HTR-8/SVneo (cell line): ENCODE measurements around the gene HECW1.

Source experiments
- DNase-seq: peaks from one replicate; pipeline ENCODE4 v3.0.0; 2011; ENCODE audit warnings: low spot score, mixed read lengths; ENCODE audit not compliant: insufficient read length
- FAIRE-seq: peaks from 2 replicates; lab custom pipeline; 2011; peaks lifted over from hg19 to GRCh38; lab: Jason Lieb, UNC

Gene HECW1

DNA sequence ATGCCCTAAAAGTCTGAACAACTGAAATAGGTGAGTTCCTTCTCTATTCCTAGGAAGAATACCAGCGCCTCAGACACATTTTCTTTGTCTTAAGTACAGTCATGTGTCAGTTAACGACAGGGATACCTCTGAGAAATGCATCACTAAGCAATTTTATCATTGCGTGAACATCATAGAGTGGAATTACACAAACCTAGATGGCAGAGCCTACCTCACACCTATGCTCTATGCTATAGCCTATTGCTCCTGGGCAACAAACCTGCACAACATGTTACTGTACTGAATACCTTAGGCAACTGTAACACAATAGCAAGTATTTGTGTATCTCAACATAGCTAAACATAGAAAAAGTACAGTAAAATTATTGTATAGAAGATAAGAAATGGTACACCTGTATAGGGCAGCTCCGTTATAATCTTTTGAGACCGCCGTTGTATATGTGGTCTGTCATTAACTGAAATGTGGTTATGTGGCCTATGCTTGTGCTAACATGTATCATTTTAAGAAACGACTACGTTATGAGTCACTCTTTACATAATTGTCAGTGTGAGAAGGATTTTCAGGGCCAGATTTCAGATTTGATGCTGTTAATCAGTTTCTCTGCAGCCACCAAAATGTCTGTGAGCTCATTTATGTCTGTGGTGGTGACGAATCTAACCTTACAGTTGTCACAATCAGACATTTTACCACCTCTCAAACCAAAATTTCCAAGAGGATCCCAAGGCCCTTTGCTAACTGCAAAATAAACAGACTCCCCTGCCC, 404.3 kb downstream of the HECW1 start:
- FAIRE-seq (no peak), DNase-seq (no peak)

DNA sequence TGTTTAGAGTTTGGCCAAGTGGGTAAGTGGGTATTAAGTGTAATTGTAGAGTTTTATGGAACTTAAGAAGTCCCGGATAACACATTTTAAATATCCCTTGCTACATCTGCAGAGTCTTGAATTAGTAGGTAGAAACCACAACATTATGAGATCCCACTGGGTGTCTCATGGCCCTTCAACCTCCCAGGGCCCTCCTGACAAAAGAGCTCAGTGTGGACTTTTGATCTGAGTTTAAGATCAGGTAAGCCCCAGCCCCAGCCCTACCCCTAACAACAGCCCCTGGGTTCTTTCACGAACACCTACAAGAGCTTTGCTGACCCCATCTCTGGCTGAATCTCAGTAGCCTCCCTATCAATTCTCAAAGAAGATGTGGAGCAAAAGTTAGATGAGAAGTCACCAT, 405.0 kb downstream of the HECW1 start:
- FAIRE-seq (no peak), DNase-seq (no peak)

DNA sequence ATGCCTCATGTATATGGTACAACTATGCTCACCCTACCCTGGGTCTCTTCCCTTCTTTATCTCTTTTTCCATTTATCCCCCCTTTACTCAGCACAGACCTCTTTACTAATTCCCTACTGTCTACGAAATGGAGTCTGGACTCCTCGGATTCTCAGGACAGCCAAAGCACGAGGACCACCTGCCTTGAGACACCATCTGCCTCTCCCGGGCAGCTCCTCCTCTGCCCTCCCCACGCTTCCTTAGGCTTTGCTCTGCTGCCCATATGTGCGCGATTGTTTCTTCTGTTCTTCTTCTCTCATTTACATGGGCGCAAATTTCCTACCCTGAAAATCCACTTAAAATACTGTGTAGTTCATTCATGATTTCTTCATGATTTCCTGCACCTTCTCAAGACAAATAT, 407.8 kb downstream of the HECW1 start:
- no peak for FAIRE-seq
- no peak for DNase-seq

DNA sequence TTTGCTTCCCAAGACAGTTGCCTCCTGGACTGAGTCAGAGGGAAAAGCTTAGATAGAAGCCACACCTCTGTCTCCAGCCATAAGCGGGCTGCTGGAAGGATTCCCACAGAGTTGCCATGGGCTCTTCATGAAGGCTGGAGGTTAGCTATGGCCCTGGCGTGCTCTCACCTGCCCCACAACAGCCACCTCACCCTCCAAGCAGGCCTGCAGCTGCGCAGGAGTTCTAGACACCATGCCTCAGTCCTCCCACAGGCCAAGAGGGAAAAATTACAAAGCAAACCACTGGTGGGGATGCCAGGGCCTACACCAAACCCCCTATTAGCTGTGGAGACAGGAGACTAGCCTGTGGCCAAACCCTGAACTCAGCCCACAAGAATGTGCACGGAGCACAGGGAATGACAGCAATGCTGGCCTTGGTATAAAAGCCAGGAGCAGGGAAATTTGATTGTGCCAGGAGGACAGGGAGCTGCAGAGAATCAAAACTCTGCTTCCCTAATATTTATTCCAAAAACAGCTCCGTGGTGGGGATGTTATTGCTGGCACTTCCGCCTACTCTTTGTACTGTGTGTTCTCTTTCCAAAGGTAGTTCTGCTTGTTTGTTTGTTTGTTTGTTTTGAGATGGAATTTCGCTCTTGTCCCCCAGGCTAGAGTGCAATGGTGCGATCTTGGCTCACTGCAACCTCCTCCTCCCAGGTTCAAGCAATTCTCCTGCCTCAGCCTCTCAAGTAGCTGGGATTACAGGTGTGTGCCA, 410.1 kb downstream of the HECW1 start:
- no peak for FAIRE-seq
- peak; percentile 35 for DNase-seq

DNA sequence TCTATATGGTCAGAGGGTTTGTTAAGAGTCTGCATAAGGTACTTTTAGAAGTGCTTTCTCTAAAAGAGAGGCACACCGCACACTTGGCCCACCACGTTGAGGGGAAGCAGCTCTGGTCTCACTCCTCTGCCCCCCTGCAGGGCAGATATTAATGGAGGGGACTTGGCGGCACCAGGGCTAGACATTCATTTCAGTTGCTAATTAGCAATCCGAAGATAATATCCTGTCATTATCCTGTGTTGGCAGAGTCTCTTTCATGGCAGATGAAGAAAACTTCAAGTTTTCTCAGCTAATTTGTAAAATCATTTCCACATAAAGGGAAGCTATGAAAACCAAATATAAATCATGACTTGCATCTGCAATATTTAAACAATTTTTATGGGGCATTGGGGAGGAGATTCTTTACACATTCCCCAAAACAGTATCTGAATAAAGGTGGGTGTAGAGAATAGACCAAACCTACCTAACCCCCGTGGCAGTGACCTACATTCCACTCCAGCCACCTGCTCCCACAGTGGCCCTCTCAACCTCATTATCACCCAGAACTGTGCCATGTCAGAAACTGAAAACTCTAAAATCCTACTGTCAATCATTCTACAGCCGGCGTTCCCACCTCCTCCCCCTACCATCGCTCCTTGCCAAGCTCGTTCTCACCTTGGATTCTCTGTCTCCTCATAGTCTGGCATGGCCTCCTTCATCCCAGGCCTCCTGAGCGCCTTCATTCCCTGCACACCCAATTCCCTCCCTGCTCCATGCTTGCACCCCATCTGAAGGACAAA, 416.3 kb downstream of the HECW1 start:
- no peak for DNase-seq
- no peak for FAIRE-seq

DNA sequence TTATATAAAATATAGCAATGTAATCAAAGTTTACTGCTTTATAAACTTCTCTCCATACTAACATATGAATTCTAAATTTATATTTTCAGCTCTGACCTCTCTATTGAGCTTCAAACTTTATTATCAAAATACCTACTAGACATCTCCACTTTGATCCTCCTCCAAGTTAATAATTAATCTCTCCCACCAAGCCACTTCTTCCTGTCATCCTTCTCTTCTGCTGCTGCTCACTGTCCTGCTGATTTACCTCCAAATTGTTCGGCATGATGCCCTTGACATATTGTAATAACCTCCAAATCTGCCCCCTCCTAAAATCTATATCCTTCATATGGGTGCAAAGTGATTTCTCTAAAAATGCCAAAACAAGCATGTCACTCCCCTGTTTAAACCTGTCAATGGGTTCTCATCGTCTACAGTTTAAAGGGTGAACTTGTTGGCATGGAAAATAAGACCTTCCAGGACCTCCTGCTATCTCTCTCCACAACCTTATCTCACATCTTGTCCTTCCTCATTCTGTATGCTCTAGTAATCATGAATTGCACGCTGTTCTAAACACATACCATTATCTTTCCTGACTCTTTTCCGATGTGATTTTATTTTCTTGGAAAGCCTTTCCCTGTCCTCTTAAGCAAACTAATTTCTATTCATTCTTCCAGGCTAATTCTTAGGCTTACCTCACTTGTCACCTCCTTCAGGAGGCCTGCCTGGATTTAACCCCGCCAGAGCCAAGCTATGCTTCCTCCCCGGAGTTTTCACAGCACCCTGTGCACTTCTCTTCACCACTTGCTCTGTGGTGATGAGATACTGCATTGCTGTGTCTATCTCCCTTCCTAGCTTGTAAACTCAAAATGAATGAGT, 418.3 kb downstream of the HECW1 start:
- no peak for FAIRE-seq
- DNase-seq, result no peak

DNA sequence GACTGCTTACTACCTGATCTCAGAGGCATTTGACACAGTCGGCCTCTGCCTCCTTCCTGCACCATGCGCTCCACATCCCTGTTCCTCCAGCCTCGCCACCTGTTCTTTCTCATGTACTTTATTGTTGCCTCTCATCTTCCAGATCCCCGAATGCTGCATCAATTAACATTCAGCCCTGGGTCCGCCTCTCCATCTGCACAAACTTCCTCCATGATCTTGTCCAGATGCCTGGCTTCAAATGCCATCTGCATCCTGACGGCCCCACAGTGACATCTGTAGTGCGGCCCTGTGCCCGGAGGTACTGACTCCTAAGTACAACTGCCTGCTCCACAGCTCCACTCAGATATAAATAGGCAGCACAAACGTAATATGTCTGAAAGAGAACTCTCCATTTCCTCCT, 419.3 kb downstream of the HECW1 start:
- no peak for FAIRE-seq
- DNase-seq, result no peak

DNA sequence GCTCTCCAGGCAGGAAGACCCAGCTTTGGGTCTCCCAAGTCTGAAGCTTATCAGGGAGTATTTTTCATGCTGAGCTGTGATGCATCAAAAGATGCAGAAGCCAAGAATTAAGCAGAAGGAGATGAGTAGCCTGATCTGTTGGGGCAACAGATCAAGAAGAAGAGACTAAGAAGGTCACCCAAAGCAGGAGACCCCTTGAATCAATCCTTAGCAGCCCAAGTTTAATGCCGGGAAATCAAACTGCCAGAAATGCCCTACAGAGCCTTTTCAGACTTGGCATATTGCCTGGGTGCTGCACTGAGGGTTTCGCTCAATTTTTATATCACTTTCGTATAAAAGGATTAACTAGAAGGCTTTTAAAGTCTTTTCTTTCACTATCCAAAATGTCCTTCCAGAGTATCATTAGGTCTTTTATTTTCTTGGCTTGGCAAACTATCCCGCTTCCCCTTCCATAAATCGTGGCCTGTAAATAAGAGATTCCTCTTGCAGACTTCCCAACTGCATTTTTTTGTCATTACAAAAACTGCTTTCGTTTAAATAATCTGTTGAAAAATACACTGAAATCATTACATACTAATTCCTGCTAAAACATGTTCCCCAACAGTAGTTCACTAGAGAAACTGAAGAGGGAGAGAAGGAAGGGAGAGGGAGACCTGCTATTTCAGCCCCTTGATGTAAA, 421.5 kb downstream of the HECW1 start:
- FAIRE-seq, result no peak
- no peak for DNase-seq

DNA sequence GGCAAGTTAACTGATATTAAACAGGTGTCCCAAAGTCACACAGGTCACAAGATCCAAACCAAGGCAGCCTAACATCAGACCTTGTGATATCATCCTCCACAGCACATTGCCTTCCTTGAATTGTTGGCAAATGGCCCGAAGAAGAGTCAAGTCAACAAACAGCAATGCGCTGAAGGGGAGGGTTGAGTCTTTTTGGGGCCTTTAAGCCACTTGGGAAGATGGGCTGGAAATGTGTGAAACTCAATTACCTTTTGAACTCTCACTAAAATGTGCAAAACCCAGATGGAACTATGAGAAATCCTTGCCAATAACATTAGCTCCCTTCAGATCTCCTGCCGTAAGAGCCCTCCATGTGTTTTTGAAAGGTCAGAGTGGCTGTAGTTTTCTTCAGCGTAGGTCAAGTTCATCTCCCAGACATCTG, 422.6 kb downstream of the HECW1 start:
- no peak for DNase-seq
- FAIRE-seq, result no peak

DNA sequence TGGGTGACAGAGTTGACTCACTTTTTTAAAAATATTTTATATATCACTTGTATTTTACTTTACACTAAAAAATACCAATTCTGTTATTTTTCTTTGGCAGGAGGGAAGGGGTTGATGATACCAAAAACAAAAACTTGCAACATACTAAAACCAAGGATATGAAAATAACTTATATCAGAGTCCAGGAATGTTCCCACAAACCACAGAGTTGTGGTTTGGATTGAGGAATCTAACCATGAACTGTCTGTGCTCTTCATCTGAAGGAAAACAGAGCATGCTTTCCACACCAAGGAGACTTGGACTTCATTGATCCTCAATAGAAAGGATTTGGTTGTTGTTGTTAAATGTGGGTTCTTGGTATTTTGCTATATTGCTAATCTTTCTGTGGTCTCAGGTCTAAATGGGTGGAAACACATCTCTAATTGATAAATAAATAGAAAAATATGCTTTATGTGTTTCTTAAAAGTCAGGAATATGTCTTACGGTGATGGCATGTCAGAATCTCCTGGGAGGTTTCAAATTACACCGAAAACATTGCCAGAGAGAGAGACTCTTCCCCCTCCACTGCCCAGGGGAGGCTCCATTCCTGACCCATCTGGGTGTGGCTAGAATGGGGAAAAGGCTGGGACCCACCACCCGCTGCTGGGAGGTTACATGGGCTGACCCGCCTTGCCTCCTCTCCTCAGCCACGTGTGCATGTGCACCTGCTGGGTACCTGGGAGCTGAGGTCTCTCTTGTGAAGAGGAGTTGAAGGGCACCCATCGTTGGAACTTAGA, 423.6 kb downstream of the HECW1 start:
- FAIRE-seq (no peak), DNase-seq (peak; percentile 76)

DNA sequence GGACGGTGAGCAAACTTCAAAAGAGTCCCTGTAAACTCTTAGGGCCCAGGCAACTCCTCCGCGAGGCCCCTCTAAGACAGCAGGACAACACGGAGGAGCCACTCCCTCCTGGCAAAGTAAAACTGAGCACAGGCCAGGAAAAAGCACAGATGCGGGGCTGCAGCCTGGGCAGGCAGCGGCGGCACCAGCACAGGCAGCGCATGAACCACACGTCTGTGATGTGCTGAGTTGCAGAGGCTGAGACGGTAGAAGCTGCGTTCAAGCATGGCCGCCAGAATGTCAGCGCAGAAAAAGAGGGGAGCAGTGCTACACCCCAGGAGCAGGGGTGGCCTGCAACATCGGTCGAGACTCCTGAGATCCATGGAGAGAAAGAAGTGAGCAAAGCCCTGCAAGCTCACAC, 424.3 kb downstream of the HECW1 start:
- FAIRE-seq, result no peak
- no peak for DNase-seq

DNA sequence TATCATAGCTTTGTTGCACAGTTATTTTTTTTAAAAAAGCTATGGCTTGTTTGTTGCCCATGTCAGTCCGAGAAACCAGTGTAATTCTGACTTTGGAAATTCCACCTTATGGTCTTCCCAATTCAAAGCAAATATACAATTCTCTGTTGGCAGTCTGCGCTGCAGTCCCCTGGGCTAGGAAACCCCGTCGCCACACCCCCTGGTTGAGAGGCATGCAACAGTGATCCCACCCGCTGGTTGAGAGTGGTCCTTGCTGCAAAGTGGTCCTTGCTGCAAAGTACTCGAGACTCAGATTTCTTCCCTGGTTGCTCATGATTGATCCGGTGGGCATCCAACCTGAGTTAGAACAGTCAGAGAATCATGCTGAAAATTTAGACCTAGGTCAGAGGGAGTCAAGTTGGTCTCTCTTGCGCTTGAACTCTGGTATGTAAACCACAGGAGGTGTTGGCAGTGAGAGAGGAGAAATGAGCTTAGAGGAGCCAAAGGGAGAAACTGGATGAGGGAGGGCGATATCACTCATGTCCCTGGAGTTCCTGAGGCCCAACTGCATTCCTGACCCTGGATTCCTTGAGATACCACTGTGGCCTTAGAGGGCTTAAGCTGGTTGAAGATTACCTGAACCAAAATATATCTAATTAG, 425.4 kb downstream of the HECW1 start:
- FAIRE-seq (no peak), DNase-seq (no peak)

DNA sequence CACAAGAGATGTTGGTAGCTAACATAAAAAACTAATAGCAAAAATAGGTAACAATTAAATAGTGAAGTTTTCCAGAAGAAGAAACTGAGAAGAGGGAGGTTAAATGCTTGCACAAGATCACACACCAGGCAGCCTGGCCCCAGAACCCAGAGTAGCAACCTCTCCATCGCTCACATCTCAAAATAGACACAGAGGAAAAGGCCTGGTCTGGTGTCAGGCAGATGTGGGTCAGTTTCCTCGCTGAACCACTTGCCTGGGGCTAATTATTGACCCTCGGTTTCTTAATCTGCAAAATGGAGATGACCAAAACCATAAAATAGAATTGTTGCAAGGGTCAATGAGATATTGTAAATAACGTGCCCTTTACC, 425.9 kb downstream of the HECW1 start:
- DNase-seq (no peak), FAIRE-seq (no peak)

DNA sequence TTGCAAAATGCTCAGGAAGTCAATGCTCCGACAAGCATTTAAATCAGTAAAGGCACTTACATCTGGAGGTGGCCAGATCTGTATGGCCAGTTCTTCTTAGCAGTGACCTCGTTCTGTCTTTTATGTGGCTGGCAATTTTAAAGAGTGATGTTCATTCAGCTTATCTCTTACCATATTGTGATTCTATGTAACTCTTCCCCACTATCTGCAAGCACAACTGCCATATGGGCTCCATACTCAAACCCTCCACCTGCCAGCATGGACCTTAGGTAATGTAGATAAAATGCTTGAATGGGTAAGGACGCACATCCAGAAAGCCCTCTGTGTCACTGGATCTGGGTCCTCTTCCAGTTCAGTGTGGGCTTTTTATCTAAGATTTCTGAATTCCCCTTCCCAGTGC, 428.0 kb downstream of the HECW1 start:
- no peak for FAIRE-seq
- DNase-seq, result no peak

DNA sequence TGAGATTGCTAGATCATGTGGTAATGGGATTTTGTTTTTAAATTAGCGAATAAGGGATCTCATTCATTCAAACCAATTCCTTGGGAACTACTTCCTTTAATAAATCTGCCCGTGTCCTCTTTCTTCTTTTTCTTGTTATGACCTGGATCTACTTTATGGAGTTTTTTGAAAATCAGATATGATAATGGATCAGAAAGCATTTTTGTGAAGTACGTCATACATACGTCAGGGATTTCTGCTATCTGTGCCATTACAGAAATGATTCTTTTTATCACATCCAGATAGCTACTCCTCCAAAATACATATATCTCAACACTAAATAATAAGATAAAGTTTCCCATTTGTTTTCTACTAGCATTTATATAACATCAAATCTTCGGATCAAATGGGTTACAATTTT, 430.3 kb downstream of the HECW1 start:
- DNase-seq, result no peak

DNA sequence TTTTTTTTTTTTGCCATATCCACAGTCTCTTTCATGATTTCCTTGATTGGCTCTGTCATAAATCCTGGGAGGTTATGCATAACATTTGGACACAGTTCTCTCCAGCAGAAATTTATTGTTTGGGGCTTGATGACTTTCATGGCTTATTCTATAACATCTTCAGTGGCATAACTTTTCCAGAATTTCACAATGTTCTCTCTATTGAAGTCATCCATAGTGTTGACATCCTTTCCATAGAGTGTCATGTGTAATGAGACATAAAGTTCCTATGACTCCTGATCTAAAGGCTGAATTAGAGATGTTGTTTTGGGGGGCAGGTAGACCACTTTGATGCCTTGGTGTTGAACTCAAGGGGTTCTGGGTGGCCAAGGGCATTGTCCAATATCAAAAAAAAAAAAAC, 433.8 kb downstream of the HECW1 start:
- DNase-seq, result no peak

More for the DNA sequence above, 430.3 kb downstream of the HECW1 start:
- FAIRE-seq, result no peak

DNA sequence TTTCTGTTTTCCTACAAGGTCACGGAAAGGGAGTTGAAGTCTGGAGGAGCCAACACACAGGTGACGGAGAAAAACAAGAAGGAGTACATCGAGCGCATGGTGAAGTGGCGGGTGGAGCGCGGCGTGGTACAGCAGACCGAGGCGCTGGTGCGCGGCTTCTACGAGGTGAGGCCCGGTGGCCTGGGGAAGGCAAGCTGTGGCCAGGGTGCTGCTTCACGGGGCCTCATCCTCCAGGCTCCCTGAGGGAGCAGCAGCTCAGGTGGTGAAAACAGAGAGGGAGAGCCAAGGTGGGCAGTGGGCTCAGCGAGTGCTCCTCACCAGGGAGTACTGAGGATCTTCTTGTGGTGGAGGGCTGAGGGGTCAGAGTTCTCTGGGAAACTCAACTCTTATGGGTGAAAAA, 438.0 kb downstream of the HECW1 start:
- FAIRE-seq (no peak), DNase-seq (no peak)

More for the DNA sequence above, 433.8 kb downstream of the HECW1 start:
- FAIRE-seq, result no peak

DNA sequence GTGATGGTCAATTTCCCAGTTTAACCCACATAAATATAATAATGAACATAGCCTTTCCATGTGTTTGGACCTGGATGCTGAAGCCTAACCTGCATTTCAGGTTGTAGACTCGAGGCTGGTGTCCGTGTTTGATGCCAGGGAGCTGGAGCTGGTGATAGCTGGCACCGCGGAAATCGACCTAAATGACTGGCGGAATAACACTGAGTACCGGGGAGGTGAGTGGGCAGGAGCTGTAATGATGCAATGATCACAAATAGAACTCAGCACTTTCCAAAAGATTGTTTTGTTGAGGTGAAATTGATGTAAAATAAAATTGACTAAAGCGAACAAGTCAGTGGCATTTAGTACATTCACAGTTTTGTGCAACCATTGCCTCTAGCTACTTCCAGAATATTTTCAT, 439.7 kb downstream of the HECW1 start:
- FAIRE-seq (no peak), DNase-seq (no peak)
